Endothelial cell of umbilical vein (primary cell): ENCODE results near the gene ABHD11. TPM values are rescaled to one million over a fixed set of nuclear protein-coding genes. Genes with fewer than 3 reads are reported as not detected.

Experiments
- BruUV-seq: library from RNA; stranded (reverse); fragments of 400-500 nt; replicated peaks from 2 replicates; lab custom pipeline; 2021; lab: Mats Ljungman, UMichigan
- CTCF ChIA-PET: fragments of 300-600, 350-600 bp; sonication (Branson Sonifier 250); formaldehyde crosslinking; loops from one replicate; lab custom pipeline; 2021; ENCODE audit warnings: antibody characterized with exemption, inconsistent platforms; lab: Charles Lee
- POLR2A ChIA-PET: fragments of 300-600, 350-600 bp; sonication (Branson Sonifier 250); formaldehyde crosslinking; loops from one replicate; lab custom pipeline; 2021; ENCODE audit warnings: antibody characterized with exemption, inconsistent platforms; lab: Charles Lee
- DNase-seq: peaks from one replicate; pipeline ENCODE4 v3.0.0-alpha.2; 2011; ENCODE audit warnings: low read depth, low spot score
- FAIRE-seq: peaks from 2 replicates; lab custom pipeline; 2011; peaks lifted over from hg19 to GRCh38; lab: Jason Lieb, UNC
- H2AFZ ChIP-seq: 2 replicates; pipeline ENCODE4 v1.6.0; 2012; ENCODE audit warnings: low read depth, low read length, control low read depth, inconsistent platforms
- H3K27ac ChIP-seq: 2 replicates; pipeline ENCODE4 v1.5.1; 2011; ENCODE audit warnings: low read depth, mild to moderate bottlenecking, control low read depth, low read length, moderate library complexity; ENCODE audit not compliant: insufficient read depth
- H3K27me3 ChIP-seq, 2 experiments: 2 replicates each; pipeline versions ENCODE4 v1.6.0 to v1.6.1; 2011; ENCODE audit warnings: low read length in 2 of 2, mixed read lengths in 1 of 2; ENCODE audit not compliant: control insufficient read depth in 2 of 2, insufficient read depth in 2 of 2
- H3K36me3 ChIP-seq, 2 experiments: 2 replicates in 1 of 2; 3 replicates in 1 of 2; pipeline ENCODE4 v1.5.1; 2011; ENCODE audit warnings: low read length in 2 of 2, mild to moderate bottlenecking in 1 of 2, moderate library complexity in 1 of 2; ENCODE audit not compliant: control insufficient read depth in 2 of 2, insufficient read depth in 2 of 2; ENCODE audit errors: extremely low read depth in 1 of 2
- H3K4me1 ChIP-seq: 3 replicates; pipeline ENCODE4 v1.5.1; 2011; ENCODE audit warnings: mild to moderate bottlenecking, low read length; ENCODE audit not compliant: control insufficient read depth, insufficient read depth; ENCODE audit errors: extremely low read depth
- H3K4me2 ChIP-seq: 2 replicates; pipeline ENCODE4 v1.6.1; 2011; ENCODE audit warnings: low read length, control low read depth, mixed read lengths; ENCODE audit not compliant: insufficient read depth
- H3K4me3 ChIP-seq, 3 experiments: fragments of 200-600 bp in 1 of 3; sonication (generic), shearing (Covaris generic) in 1 of 3; replicated peaks in 1 of 3; 2 replicates each; pipeline ENCODE4 v1.5.1; 2011 to 2016; ENCODE audit warnings: control low read depth in 3 of 3, low read length in 3 of 3, mild to moderate bottlenecking in 2 of 3, inconsistent platforms in 1 of 3, low read depth in 1 of 3, moderate library complexity in 1 of 3; ENCODE audit not compliant: insufficient read depth in 1 of 3
- H3K79me2 ChIP-seq: 2 replicates; pipeline ENCODE4 v1.6.0; 2012; ENCODE audit warnings: low read length, inconsistent platforms; ENCODE audit not compliant: control insufficient read depth, insufficient read depth
- H3K9ac ChIP-seq: replicated peaks from 2 replicates; pipeline ENCODE3; 2011; ENCODE audit warnings: low read length, control low read depth; ENCODE audit not compliant: insufficient read depth; ENCODE audit errors: extremely low read depth
- H3K9me1 ChIP-seq: replicated peaks from 3 replicates; pipeline ENCODE4 v1.6.0; 2011; ENCODE audit warnings: mild to moderate bottlenecking, low read length; ENCODE audit not compliant: control insufficient read depth, insufficient read depth; ENCODE audit errors: extremely low read depth
- H3K9me3 ChIP-seq: replicated peaks from 2 replicates; pipeline ENCODE4 v1.5.1; 2012; ENCODE audit warnings: low read length, inconsistent platforms; ENCODE audit not compliant: control insufficient read depth, insufficient read depth
- H4K20me1 ChIP-seq: replicated peaks from 2 replicates; pipeline ENCODE3; 2011; ENCODE audit warnings: mild to moderate bottlenecking, low read length; ENCODE audit not compliant: control insufficient read depth, insufficient read depth; ENCODE audit errors: extremely low read depth
- CTCF ChIP-seq, 2 donors: IDR thresholded peaks; 1 replicate in 1 of 2; 2 replicates in 1 of 2; pipeline ENCODE4 v1.5.1; 2011; ENCODE audit warnings: low read length in 2 of 2, mild to moderate bottlenecking in 2 of 2, moderate library complexity in 2 of 2, control low read depth in 1 of 2, inconsistent platforms in 1 of 2, low read depth in 1 of 2; ENCODE audit not compliant: insufficient read depth in 1 of 2; ENCODE audit errors: extremely low read depth in 1 of 2
- EZH2 ChIP-seq: IDR thresholded peaks from 2 replicates; pipeline ENCODE4 v1.6.1; 2012; ENCODE audit warnings: borderline replicate concordance, low read depth, mild to moderate bottlenecking, moderate library complexity, low read length, inconsistent platforms; ENCODE audit not compliant: severe bottlenecking
- FOS ChIP-seq: IDR thresholded peaks from 2 replicates; pipeline ENCODE4 v1.6.1; 2011; ENCODE audit warnings: mild to moderate bottlenecking, low read length, moderate library complexity, borderline replicate concordance; ENCODE audit not compliant: insufficient read depth
- GATA2 ChIP-seq: IDR thresholded peaks from 2 replicates; pipeline ENCODE4 v1.7.0; 2011; ENCODE audit warnings: low read depth, mild to moderate bottlenecking, moderate library complexity, mixed read lengths, low read length; ENCODE audit not compliant: insufficient read length, insufficient read depth
- JUN ChIP-seq: IDR thresholded peaks from 2 replicates; pipeline ENCODE4 v1.6.1; 2011; ENCODE audit warnings: borderline replicate concordance, low read depth; ENCODE audit not compliant: insufficient read length, insufficient read depth
- MAX ChIP-seq: IDR thresholded peaks from 2 replicates; pipeline ENCODE4 v1.6.1; 2011; ENCODE audit not compliant: insufficient read depth, insufficient read length
- POLR2A ChIP-seq: IDR thresholded peaks from 2 replicates; pipeline ENCODE4 v1.6.1; 2012; ENCODE audit warnings: low read depth, mild to moderate bottlenecking, control low read depth, low read length
- dilution Hi-C: fragments of 300-500 bp; cut with MboI; formaldehyde crosslinking; loops from one replicate; pipeline ENCODE4 v1.15.0; 2019; ENCODE audit warnings: low sequenced_read_pairs; ENCODE audit not compliant: extremely low pct_ligation_motif_present
- intact Hi-C: fragments of 100-400 bp; cut with micrococcal nuclease; formaldehyde crosslinking; loops from one replicate; pipeline ENCODE4 v1.10.0; 2022
- polyA plus RNA-seq, 4 experiments: library from polyadenylated mRNA; depleted of rRNA in 3 of 4; stranded (reverse) in 3 of 4; unstranded in 1 of 4; fragments of >200 nt; gene quantifications; 2 replicates each; pipeline versions ENCODE4 v1.2.1 to v1.2.3, GENCODE V29; 2011 to 2012; ENCODE audit warnings: missing spikeins in 1 of 4
- total RNA-seq: library from RNA; stranded (reverse); gene quantifications from 2 replicates; pipeline ENCODE4 v1.2.3, GENCODE V29; 2021

Gene ABHD11
- total and polyA plus RNA-seq, 2 donors (not counting 3 experiments of a cell fraction or from before 2014, with no cell fraction given): 13.3 to 18.4 TPM

GRCh38 chr7:73727952-73728351, 10.7 kb downstream of the ABHD11 start:
- Histone ChIP-seq H3K4me1 (peaks cover 5% of the 10 kb centered on the region), H3K27me3 (no peaks in the 10 kb centered on the region), H3K36me3 (no peaks in the 10 kb centered on the region), H3K9me1 (no peaks in the 10 kb centered on the region), H3K9ac (no peak overlapping the region), H3K27ac (no peak overlapping the region), H3K4me2 (no peak overlapping the region), H2AFZ (no peak overlapping the region), H4K20me1 (no peaks in the 10 kb centered on the region), H3K79me2 (no peaks in the 10 kb centered on the region), H3K9me3 (no peaks in the 10 kb centered on the region), H3K4me3 (no peak overlapping the region)
- FAIRE-seq (no peak), DNase-seq (no peak)
- dilution Hi-C loops (no loop called here), intact Hi-C loops (no loop called here)
- BruUV-seq: no TSS peak
- POLR2A ChIA-PET: no interaction called here
- CTCF ChIA-PET: interaction anchor here (0.8 to 3.8 kb wide), 4 partner anchors 10 to 121 kb away, joined by 3 to 34 read pairs (median 6); partner anchors contain the start of genes ABHD11 and VPS37D
- TF ChIP-seq JUN (no peak), FOS (no peak), CTCF (IDR thresholded peaks at IDR 0.05; ENCODE audit: extremely low read depth in 1 of 2, insufficient read depth in 1 of 2, low read depth in 1 of 2, low read length in 2 of 2) (no peak), EZH2 (no peak), MAX (no peak), GATA2 (no peak), POLR2A (no peak)
